Progenitor cell of endocrine pancreas (in vitro differentiated cells): ENCODE measurements around the gene ZDHHC14. TPM values are rescaled to one million over a fixed set of nuclear protein-coding genes. Genes with fewer than 3 reads are reported as not detected.

Experiments used
- DNase-seq: peaks from one replicate; pipeline ENCODE4 v3.0.0; 2021; ENCODE audit warnings: low spot score; ENCODE audit not compliant: unreplicated experiment
- H3K27ac Mint-ChIP-seq: 2 replicates; pipeline ENCODE4 v1.8.0; 2021; ENCODE audit warnings: mild to moderate bottlenecking, moderate library complexity, mixed read lengths
- H3K27me3 Mint-ChIP-seq: 2 replicates; pipeline ENCODE4 v1.8.0; 2021; ENCODE audit warnings: mixed read lengths
- H3K36me3 Mint-ChIP-seq: 2 replicates; pipeline ENCODE4 v1.8.0; 2022; ENCODE audit warnings: mixed read lengths; ENCODE audit not compliant: insufficient read depth
- H3K4me1 Mint-ChIP-seq: 2 replicates; pipeline ENCODE4 v1.8.0; 2021; ENCODE audit warnings: low read depth, mixed read lengths
- H3K4me3 Mint-ChIP-seq: 2 replicates; pipeline ENCODE4 v1.8.0; 2021; ENCODE audit warnings: low read depth, mild to moderate bottlenecking, moderate library complexity, mixed read lengths
- H3K9me3 Mint-ChIP-seq: 2 replicates; pipeline ENCODE4 v1.8.0; 2021; ENCODE audit warnings: low read depth, mixed read lengths
- total RNA-seq: library from RNA; stranded (reverse); gene quantifications from 2 replicates; pipeline ENCODE4 v1.2.1, GENCODE V29; 2021
- TF ChIP-seq, protein P1 (sequence below): fragments of 200-600 bp; sonication (generic); IDR thresholded peaks from one replicate; pipeline ENCODE4 v1.5.0; 2021; ENCODE audit warnings: antibody characterized with exemption, mild to moderate bottlenecking; ENCODE audit not compliant: unreplicated experiment

ZDHHC14 gene
- total RNA-seq, 1 donor from 2014 or later, result 9.0 TPM

DNA sequence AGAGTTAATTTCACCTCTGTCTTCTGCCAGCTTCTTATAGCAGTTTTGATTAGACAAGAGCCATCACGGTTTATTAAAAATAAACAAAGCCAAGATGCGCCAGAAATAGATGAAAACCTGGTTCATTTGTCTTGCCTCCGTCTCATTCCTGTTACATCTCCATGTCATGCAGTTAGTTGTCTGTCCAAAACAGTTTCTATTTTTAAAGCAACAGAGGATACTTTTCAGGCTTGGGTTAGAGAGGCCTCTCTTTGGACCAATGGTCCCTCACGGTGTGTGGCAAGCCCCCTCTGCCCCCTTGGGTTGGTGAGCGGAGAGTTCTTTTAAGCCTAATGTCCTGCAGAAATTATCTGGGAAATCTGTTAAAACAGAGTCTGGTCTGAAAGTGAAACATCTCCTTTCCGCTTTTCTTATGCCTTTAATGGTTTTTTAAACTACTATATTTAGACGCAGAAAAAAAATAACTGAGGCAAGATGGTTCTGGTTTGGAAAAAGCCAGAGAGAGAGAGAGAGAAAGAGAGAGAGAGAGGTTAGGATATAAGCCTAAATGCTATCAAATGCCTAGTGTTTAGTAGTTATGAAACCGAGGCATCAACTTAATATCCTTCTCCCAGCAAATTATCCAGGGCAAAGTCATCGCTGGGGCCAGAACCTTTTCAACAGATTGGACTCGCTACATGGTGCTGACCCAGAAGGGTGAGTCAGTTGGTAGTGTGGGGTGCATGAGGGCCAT is 64.5 kb downstream of the ZDHHC14 start:
- peaks cover 9% of the 10 kb centered on the region for H3K4me1 Mint-ChIP-seq
- no peaks in the 10 kb centered on the region for H3K9me3 Mint-ChIP-seq
- no peaks in the 10 kb centered on the region for H3K27me3 Mint-ChIP-seq
- H3K27ac Mint-ChIP-seq, result peak overlapping the region; percentile 13
- TF ChIP-seq, protein P1, sequence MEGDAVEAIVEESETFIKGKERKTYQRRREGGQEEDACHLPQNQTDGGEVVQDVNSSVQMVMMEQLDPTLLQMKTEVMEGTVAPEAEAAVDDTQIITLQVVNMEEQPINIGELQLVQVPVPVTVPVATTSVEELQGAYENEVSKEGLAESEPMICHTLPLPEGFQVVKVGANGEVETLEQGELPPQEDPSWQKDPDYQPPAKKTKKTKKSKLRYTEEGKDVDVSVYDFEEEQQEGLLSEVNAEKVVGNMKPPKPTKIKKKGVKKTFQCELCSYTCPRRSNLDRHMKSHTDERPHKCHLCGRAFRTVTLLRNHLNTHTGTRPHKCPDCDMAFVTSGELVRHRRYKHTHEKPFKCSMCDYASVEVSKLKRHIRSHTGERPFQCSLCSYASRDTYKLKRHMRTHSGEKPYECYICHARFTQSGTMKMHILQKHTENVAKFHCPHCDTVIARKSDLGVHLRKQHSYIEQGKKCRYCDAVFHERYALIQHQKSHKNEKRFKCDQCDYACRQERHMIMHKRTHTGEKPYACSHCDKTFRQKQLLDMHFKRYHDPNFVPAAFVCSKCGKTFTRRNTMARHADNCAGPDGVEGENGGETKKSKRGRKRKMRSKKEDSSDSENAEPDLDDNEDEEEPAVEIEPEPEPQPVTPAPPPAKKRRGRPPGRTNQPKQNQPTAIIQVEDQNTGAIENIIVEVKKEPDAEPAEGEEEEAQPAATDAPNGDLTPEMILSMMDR, result no peak
- DNase-seq, result no peak
- no peaks in the 10 kb centered on the region for H3K36me3 Mint-ChIP-seq
- no peak overlapping the region for H3K4me3 Mint-ChIP-seq

DNA sequence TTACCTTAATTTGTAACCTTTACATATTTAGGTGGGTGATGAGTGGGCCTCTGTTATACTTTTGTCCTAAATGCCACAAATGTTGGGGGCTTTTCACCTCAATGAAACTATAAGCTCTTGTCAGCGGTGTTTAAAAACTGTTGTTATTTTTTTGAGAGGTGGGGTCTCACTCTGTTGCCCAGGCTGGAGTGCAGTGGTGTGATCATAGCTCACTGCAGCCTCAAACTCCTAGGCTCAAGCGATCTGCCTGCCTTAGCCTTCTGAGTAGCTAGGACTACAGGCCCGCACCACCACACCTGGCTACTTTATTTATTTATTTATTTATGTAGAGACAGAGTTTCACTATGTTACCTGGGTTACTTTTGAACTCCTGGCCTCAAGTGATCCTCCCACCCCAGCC is 66.7 kb downstream of the ZDHHC14 start:
- peaks cover 9% of the 10 kb centered on the region for H3K4me1 Mint-ChIP-seq
- H3K36me3 Mint-ChIP-seq, result no peaks in the 10 kb centered on the region
- DNase-seq, result no peak
- no peak overlapping the region for H3K4me3 Mint-ChIP-seq
- H3K27me3 Mint-ChIP-seq, result no peaks in the 10 kb centered on the region
- H3K9me3 Mint-ChIP-seq, result no peaks in the 10 kb centered on the region
- no peak overlapping the region for H3K27ac Mint-ChIP-seq
- TF ChIP-seq, protein P1, result no peak

DNA sequence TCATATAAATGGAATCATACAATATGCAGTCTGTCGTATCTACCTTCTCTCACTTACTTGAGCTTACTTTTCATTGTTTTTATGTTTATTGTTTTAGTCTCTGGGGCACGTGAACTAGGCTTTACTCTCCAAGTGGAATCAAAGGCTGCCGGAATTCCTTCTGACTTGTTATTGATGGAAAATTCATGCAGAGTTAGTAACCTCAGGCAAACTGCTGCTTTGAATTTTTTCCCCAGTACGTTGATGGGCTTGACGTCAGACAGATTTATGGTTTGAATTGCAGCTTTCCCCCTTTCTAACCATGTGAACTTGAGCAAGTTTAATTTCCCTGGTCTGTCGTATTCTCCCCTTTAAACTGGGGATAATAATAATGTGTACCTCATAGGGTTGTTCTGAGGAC is 68.6 kb downstream of the ZDHHC14 start:
- DNase-seq, result no peak
- TF ChIP-seq, protein P1, result no peak
- H3K27me3 Mint-ChIP-seq, result no peaks in the 10 kb centered on the region
- no peak overlapping the region for H3K4me3 Mint-ChIP-seq
- no peaks in the 10 kb centered on the region for H3K36me3 Mint-ChIP-seq
- H3K27ac Mint-ChIP-seq, result no peak overlapping the region
- peaks cover 9% of the 10 kb centered on the region for H3K4me1 Mint-ChIP-seq
- H3K9me3 Mint-ChIP-seq, result no peaks in the 10 kb centered on the region

DNA sequence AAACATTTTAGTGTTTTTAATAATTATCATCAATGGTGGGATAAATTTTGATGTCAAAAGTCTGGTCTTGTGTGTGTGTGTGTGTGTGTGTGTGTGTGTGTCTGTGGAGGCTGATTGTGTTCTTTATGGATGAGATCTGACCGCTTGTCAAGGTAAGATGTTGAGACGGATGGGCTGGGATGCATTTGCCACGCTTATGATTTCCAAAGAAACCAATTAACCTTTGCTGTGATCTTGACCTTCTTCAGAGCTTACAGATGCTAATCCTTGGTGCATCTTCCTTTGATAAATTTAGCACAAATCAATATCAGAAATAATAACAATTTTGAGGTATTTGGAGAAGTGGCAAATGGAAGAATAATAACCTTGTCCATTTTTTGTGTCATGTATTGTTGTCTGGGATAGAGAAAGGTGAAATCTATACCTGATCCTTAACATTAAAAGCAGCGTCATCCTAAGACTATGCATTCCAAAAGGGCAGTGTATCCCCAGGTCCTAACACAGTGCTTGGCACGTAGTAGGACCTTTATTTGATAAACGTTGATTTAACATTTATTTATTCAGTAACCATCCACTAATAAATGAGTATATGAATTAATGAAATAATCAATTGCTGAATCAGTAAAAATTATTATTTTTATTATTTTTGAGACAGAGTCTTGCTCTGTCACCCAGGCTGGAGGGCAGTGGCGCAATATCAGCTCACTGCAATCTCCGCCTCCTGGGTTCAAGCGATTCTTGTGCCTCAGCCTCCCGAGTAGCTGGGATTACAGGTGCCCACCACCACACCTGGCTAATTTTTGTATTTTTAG is 70.1 kb downstream of the ZDHHC14 start:
- no peak overlapping the region for H3K27ac Mint-ChIP-seq

DNA sequence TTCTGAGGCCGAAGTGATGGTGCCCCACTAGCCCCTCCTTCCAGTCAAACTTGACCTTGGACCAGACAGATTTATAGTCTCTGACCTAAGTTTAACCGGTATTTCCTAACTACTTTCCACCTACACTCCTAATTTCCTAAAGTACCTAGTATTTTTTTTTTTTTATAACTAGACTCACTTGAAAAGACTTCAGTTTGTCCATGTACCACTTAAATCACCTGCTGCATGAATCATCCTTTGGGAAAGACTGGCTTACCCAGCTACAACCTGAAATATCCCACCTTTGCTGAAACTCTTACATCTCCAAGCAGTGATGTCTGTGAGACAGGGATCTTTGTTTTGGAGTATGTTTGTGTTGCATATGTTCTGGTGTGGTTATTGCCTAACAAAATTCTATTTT is 71.1 kb downstream of the ZDHHC14 start:
- Mint-ChIP-seq H3K36me3 (no peaks in the 10 kb centered on the region), H3K4me1 (peaks cover 16% of the 10 kb centered on the region), H3K4me3 (no peak overlapping the region), H3K27me3 (peaks cover 4% of the 10 kb centered on the region), H3K27ac (no peak overlapping the region), H3K9me3 (no peaks in the 10 kb centered on the region)
- DNase-seq, result no peak
- TF ChIP-seq, protein P1, result no peak

More for the DNA sequence above, 70.1 kb downstream of the ZDHHC14 start:
- no peak for DNase-seq
- TF ChIP-seq, protein P1, result no peak
- no peaks in the 10 kb centered on the region for H3K36me3 Mint-ChIP-seq
- peaks cover under 1% of the 10 kb centered on the region for H3K27me3 Mint-ChIP-seq
- H3K4me3 Mint-ChIP-seq, result no peak overlapping the region
- peaks cover 12% of the 10 kb centered on the region for H3K4me1 Mint-ChIP-seq
- no peaks in the 10 kb centered on the region for H3K9me3 Mint-ChIP-seq
